Measurements from ENCODE around the gene EVX1.

GRCh38 chr7:27213433-27214238 is 29.0 kb upstream of the EVX1 start:
- TF ChIP-seq POLR2AphosphoS5 (IDR thresholded peaks at IDR 0.05) (no peak), POLR2A (IDR thresholded peaks at IDR 0.05) (no peak), CTCF (IDR thresholded peaks at IDR 0.05 in 8 of 11, conservative IDR thresholded peaks at IDR 0.05 in 3 of 11) (no peak)

Measured in spleen (tissue), 7 donors.